IMR-90 (cell line): ENCODE data around the gene SHISA6.

Experiments used
- BHLHE40 ChIP-seq: fragments of 150-350 bp; IDR thresholded peaks from 2 replicates; pipeline ENCODE4 v1.6.1; 2016; ENCODE audit warnings: mild to moderate bottlenecking, low read depth, low read length
- CEBPB ChIP-seq: IDR thresholded peaks from 2 replicates; pipeline ENCODE4 v1.6.1; 2012; ENCODE audit warnings: low read depth, low read length, improper control_type of control experiment
- CHD1 ChIP-seq: IDR thresholded peaks from 2 replicates; pipeline ENCODE4 v1.6.1; 2012; ENCODE audit warnings: low read depth, low read length, improper control_type of control experiment
- FOS ChIP-seq: fragments of 150-350 bp; IDR thresholded peaks from 2 replicates; pipeline ENCODE4 v1.6.1; 2016; ENCODE audit warnings: low read depth, low read length
- MAFK ChIP-seq: IDR thresholded peaks from 2 replicates; pipeline ENCODE4 v1.6.1; 2012; ENCODE audit warnings: low read depth, low read length, improper control_type of control experiment
- MXI1 ChIP-seq: IDR thresholded peaks from 2 replicates; pipeline ENCODE4 v1.6.1; 2012; ENCODE audit warnings: low read depth, mild to moderate bottlenecking, low read length, moderate library complexity, borderline replicate concordance
- NFE2L2 ChIP-seq: fragments of 150-350 bp; IDR thresholded peaks from 2 replicates; pipeline ENCODE4 v1.6.1; 2016; ENCODE audit warnings: low read depth, mild to moderate bottlenecking, low read length
- POLR2A ChIP-seq: IDR thresholded peaks from 2 replicates; pipeline ENCODE4 v1.6.1; 2012; ENCODE audit warnings: mild to moderate bottlenecking, low read depth, low read length
- RAD21 ChIP-seq: IDR thresholded peaks from 2 replicates; pipeline ENCODE4 v1.6.1; 2012; ENCODE audit warnings: low read length, improper control_type of control experiment
- RFX5 ChIP-seq: IDR thresholded peaks from 2 replicates; pipeline ENCODE4 v1.8.0; 2012; ENCODE audit warnings: low read depth, mild to moderate bottlenecking, low read length, moderate library complexity
- SMC3 ChIP-seq: fragments of 150-350 bp; IDR thresholded peaks from 2 replicates; pipeline ENCODE4 v1.6.1; 2016; ENCODE audit warnings: low read depth, mild to moderate bottlenecking, antibody characterized with exemption, low read length, moderate library complexity
- TF ChIP-seq, protein P1 (sequence below): conservative IDR thresholded peaks from 2 replicates; pipeline ENCODE4 v1.5.1; 2012; ENCODE audit warnings: mild to moderate bottlenecking, low read depth, low read length, improper control_type of control experiment
- TF ChIP-seq, protein P2 (sequence below): fragments of 150-350 bp; IDR thresholded peaks from 2 replicates; pipeline ENCODE4 v1.6.1; 2016; ENCODE audit warnings: low read depth, mild to moderate bottlenecking, low read length, moderate library complexity, borderline replicate concordance
- TF ChIP-seq, protein P3 (sequence below): fragments of 150-350 bp; IDR thresholded peaks from 2 replicates; pipeline ENCODE4 v1.6.1; 2017; ENCODE audit warnings: mild to moderate bottlenecking, antibody characterized with exemption, low read length, low read depth

DNA sequence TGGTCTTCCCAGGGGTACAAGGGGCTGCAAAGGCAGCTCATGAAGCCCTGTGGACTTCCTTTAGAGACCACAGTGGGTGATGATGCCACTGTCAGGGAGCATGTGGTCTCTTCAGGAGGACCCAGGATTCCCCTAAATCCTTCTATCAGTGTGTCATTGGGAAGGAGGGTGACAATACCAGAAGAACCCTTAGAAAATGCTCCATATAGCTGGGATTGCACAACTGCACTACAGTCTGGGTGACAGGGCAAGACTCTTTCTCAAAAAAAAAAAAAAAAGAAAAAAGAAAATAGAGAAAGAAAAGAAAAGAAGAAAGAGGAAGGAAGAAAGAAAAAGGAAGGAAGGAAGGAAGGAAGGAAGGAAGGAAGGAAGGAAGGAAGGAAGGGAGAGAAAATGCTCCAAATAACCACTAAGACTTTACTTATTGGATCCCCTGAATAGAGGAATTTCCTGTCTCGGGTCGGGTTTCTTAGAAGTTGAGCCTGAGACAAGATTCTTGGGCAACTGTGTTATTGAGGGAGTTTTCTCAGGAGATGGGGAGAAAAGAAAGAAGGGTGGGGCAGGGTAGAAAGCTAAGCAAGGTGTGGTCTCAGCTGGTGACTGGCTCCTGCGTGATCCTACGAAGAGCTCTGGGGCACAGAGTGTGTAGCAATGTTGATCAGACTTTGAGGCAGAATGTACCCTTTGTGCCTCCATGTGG, 274.1 kb downstream of the SHISA6 start:
- TF ChIP-seq, protein P1, sequence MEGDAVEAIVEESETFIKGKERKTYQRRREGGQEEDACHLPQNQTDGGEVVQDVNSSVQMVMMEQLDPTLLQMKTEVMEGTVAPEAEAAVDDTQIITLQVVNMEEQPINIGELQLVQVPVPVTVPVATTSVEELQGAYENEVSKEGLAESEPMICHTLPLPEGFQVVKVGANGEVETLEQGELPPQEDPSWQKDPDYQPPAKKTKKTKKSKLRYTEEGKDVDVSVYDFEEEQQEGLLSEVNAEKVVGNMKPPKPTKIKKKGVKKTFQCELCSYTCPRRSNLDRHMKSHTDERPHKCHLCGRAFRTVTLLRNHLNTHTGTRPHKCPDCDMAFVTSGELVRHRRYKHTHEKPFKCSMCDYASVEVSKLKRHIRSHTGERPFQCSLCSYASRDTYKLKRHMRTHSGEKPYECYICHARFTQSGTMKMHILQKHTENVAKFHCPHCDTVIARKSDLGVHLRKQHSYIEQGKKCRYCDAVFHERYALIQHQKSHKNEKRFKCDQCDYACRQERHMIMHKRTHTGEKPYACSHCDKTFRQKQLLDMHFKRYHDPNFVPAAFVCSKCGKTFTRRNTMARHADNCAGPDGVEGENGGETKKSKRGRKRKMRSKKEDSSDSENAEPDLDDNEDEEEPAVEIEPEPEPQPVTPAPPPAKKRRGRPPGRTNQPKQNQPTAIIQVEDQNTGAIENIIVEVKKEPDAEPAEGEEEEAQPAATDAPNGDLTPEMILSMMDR: no peak
- TF ChIP-seq POLR2A: no peak
- no peak for TF ChIP-seq MXI1
- no peak for TF ChIP-seq MAFK
- no peak for TF ChIP-seq FOS
- no peak for TF ChIP-seq RFX5
- TF ChIP-seq, protein P2, sequence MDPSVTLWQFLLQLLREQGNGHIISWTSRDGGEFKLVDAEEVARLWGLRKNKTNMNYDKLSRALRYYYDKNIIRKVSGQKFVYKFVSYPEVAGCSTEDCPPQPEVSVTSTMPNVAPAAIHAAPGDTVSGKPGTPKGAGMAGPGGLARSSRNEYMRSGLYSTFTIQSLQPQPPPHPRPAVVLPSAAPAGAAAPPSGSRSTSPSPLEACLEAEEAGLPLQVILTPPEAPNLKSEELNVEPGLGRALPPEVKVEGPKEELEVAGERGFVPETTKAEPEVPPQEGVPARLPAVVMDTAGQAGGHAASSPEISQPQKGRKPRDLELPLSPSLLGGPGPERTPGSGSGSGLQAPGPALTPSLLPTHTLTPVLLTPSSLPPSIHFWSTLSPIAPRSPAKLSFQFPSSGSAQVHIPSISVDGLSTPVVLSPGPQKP: no peak
- no peak for TF ChIP-seq RAD21
- no peak for TF ChIP-seq CHD1
- no peak for TF ChIP-seq BHLHE40
- TF ChIP-seq SMC3: no peak
- TF ChIP-seq, protein P3, sequence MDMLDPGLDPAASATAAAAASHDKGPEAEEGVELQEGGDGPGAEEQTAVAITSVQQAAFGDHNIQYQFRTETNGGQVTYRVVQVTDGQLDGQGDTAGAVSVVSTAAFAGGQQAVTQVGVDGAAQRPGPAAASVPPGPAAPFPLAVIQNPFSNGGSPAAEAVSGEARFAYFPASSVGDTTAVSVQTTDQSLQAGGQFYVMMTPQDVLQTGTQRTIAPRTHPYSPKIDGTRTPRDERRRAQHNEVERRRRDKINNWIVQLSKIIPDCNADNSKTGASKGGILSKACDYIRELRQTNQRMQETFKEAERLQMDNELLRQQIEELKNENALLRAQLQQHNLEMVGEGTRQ: no peak
- TF ChIP-seq CEBPB: no peak
- TF ChIP-seq NFE2L2: no peak
